SU-DHL-6 (cell line): ENCODE measurements around the gene GLYR1.

ENCODE experiments used
- H2AFZ ChIP-seq: fragments of 200-600 bp; sonication (generic); 2 replicates; pipeline ENCODE4 v1.6.1; 2014; ENCODE audit warnings: low read depth, mild to moderate bottlenecking, moderate library complexity, mixed read lengths, antibody characterized with exemption, low read length; ENCODE audit not compliant: severe bottlenecking
- H3F3A ChIP-seq: fragments of 200-600 bp; shearing (Covaris generic); 2 replicates; pipeline ENCODE4 v1.6.0; 2016; ENCODE audit warnings: antibody characterized with exemption, mild to moderate bottlenecking; ENCODE audit not compliant: insufficient read depth
- H3K27ac ChIP-seq: fragments of 200-600 bp; sonication (generic); 2 replicates; pipeline ENCODE4 v1.5.1; 2016; ENCODE audit warnings: low read depth, mild to moderate bottlenecking, low read length, moderate library complexity, mixed read lengths
- H3K27me3 ChIP-seq: fragments of 200-600 bp; sonication (generic), shearing (Covaris generic); 2 replicates; pipeline ENCODE4 v1.6.0; 2014; ENCODE audit warnings: mild to moderate bottlenecking, low read length
- H3K36me3 ChIP-seq: fragments of 200-600 bp; sonication (generic); 2 replicates; pipeline ENCODE4 v1.6.1; 2014; ENCODE audit warnings: mild to moderate bottlenecking, low read length, mixed read lengths
- H3K4me2 ChIP-seq: fragments of 300-600, 200-600 bp; shearing (Covaris generic), sonication (generic); 2 replicates; pipeline ENCODE4 v1.6.0; 2014; ENCODE audit warnings: low read length, low read depth, mild to moderate bottlenecking; ENCODE audit not compliant: poor library complexity, severe bottlenecking
- H3K4me3 ChIP-seq: fragments of 200-600 bp; sonication (generic); 2 replicates; pipeline ENCODE4 v1.5.1; 2014; ENCODE audit warnings: antibody characterized with exemption, low read length, mild to moderate bottlenecking, mixed read lengths; ENCODE audit not compliant: insufficient read depth, poor library complexity, severe bottlenecking
- H3K79me2 ChIP-seq: fragments of 200-600 bp; sonication (generic); 2 replicates; pipeline ENCODE4 v1.6.1; 2014; ENCODE audit warnings: mild to moderate bottlenecking, low read length, moderate library complexity; ENCODE audit not compliant: insufficient read depth
- H3K9ac ChIP-seq: fragments of 200-600 bp; sonication (generic); 2 replicates; pipeline ENCODE4 v1.7.0; 2014; ENCODE audit warnings: mild to moderate bottlenecking, low read length
- H3K9me2 ChIP-seq: fragments of 200-600 bp; sonication (generic); replicated peaks from 2 replicates; pipeline ENCODE4 v1.6.1; 2014; ENCODE audit warnings: low read length; ENCODE audit not compliant: insufficient read depth
- H3K9me3 ChIP-seq: fragments of 200-600 bp; sonication (generic); 2 replicates; pipeline ENCODE4 v1.6.1; 2014; ENCODE audit warnings: low read length, mixed read lengths; ENCODE audit not compliant: insufficient read depth
- H4K20me1 ChIP-seq: fragments of 200-600 bp; sonication (generic); 2 replicates; pipeline ENCODE4 v1.6.1; 2014; ENCODE audit warnings: low read depth, mild to moderate bottlenecking, antibody characterized with exemption, low read length, moderate library complexity, mixed read lengths
- CTCF ChIP-seq: fragments of 200-600 bp; sonication (generic); IDR thresholded peaks from one replicate; pipeline ENCODE4 v1.5.1; 2017; ENCODE audit warnings: antibody characterized with exemption, mild to moderate bottlenecking, low read length, moderate library complexity; ENCODE audit not compliant: insufficient read depth, poor library complexity, severe bottlenecking
- EZH2phosphoT487 ChIP-seq: fragments of 200-600 bp; sonication (generic), shearing (Covaris generic); conservative IDR thresholded peaks from 2 replicates; pipeline ENCODE4 v1.6.1; 2018; ENCODE audit warnings: mild to moderate bottlenecking, antibody characterized with exemption, low read length, moderate library complexity, mixed read lengths

The GLYR1 gene

GRCh38 chr16:4870138-4870671 lies 23.1 kb upstream of the GLYR1 start:
- H3K36me3 ChIP-seq = no peaks in the 10 kb centered on the region; the same call in 1 of the 2 replicates
- no peaks in the 10 kb centered on the region for H3K9me3 ChIP-seq
- H3K27me3 ChIP-seq = no peaks in the 10 kb centered on the region
- H2AFZ ChIP-seq = no peak overlapping the region
- H3K9ac ChIP-seq = no peak overlapping the region
- no peak overlapping the region for H3K27ac ChIP-seq
- no peak overlapping the region for H3K4me3 ChIP-seq
- no peaks in the 10 kb centered on the region for H4K20me1 ChIP-seq
- no peak overlapping the region for H3K4me2 ChIP-seq
- no peaks in the 10 kb centered on the region for H3F3A ChIP-seq
- no peaks in the 10 kb centered on the region for H3K9me2 ChIP-seq
- TF ChIP-seq CTCF (no peak), EZH2phosphoT487 (no peak)
- peaks cover 35% of the 10 kb centered on the region for H3K79me2 ChIP-seq

- Histone ChIP-seq H3K4me2 (no peak overlapping the region), H3K9me2 (no peaks in the 10 kb centered on the region), H3K9me3 (no peaks in the 10 kb centered on the region), H3K79me2 (peaks cover 43% of the 10 kb centered on the region), H3K4me3 (no peak overlapping the region), H3F3A (no peaks in the 10 kb centered on the region), H3K27me3 (no peaks in the 10 kb centered on the region), H3K9ac (no peak overlapping the region), H3K36me3 (peaks cover 4% of the 10 kb centered on the region; the same call in 1 of the 2 replicates), H2AFZ (no peak overlapping the region), H4K20me1 (no peaks in the 10 kb centered on the region), H3K27ac (no peak overlapping the region)
- TF ChIP-seq CTCF = no peak
- TF ChIP-seq EZH2phosphoT487 = no peak
Observed at GRCh38 chr16:4869147-4869805, 22.2 kb upstream of the GLYR1 start.

GRCh38 chr16:4868535-4868934 lies 21.4 kb upstream of the GLYR1 start:
- Histone ChIP-seq H3K27me3 (no peaks in the 10 kb centered on the region), H3F3A (no peaks in the 10 kb centered on the region), H4K20me1 (no peaks in the 10 kb centered on the region), H3K4me3 (no peak overlapping the region), H3K9me2 (no peaks in the 10 kb centered on the region), H2AFZ (no peak overlapping the region), H3K4me2 (no peak overlapping the region), H3K36me3 (peaks cover 5% of the 10 kb centered on the region; the same call in 1 of the 2 replicates), H3K9me3 (no peaks in the 10 kb centered on the region), H3K9ac (no peak overlapping the region), H3K27ac (no peak overlapping the region), H3K79me2 (peaks cover 50% of the 10 kb centered on the region)
- TF ChIP-seq CTCF = no peak
- no peak for TF ChIP-seq EZH2phosphoT487
